ENCODE data around the gene TMEM30A.

The TMEM30A gene

GRCh38 chr6:75205776-75206575 lies 78.6 kb downstream of the TMEM30A start, which contains the start of gene COL12A1 (continued):
- TF ChIP-seq PRDM10 (tag by site-specific recombination; IDR thresholded peaks at IDR 0.05) (peak; percentile 56), ZFP69B (tag by site-specific recombination; IDR thresholded peaks at IDR 0.05) (peak; percentile 72; the same call in 1 of the 2 replicates), ZNF140 (tag by site-specific recombination; IDR thresholded peaks at IDR 0.05) (peak; percentile 32; the same call in 1 of the 2 replicates), ZNF24 (tag by site-specific recombination; IDR thresholded peaks at IDR 0.05) (peak; percentile 70; the same call in 1 of the 2 replicates), INSM2 (tag by site-specific recombination; IDR thresholded peaks at IDR 0.05) (peak; percentile 60), MZF1 (tag by site-specific recombination; IDR thresholded peaks at IDR 0.05; ENCODE audit: borderline replicate concordance) (no peak; the same call in 1 of the 2 replicates)
- TF ChIP-seq, protein P1, sequence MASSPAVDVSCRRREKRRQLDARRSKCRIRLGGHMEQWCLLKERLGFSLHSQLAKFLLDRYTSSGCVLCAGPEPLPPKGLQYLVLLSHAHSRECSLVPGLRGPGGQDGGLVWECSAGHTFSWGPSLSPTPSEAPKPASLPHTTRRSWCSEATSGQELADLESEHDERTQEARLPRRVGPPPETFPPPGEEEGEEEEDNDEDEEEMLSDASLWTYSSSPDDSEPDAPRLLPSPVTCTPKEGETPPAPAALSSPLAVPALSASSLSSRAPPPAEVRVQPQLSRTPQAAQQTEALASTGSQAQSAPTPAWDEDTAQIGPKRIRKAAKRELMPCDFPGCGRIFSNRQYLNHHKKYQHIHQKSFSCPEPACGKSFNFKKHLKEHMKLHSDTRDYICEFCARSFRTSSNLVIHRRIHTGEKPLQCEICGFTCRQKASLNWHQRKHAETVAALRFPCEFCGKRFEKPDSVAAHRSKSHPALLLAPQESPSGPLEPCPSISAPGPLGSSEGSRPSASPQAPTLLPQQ (tag by site-specific recombination; IDR thresholded peaks at IDR 0.05), result peak; percentile 70; the same call in 1 of the 2 replicates
- TF ChIP-seq, protein P2, sequence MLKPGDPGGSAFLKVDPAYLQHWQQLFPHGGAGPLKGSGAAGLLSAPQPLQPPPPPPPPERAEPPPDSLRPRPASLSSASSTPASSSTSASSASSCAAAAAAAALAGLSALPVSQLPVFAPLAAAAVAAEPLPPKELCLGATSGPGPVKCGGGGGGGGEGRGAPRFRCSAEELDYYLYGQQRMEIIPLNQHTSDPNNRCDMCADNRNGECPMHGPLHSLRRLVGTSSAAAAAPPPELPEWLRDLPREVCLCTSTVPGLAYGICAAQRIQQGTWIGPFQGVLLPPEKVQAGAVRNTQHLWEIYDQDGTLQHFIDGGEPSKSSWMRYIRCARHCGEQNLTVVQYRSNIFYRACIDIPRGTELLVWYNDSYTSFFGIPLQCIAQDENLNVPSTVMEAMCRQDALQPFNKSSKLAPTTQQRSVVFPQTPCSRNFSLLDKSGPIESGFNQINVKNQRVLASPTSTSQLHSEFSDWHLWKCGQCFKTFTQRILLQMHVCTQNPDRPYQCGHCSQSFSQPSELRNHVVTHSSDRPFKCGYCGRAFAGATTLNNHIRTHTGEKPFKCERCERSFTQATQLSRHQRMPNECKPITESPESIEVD (tag by site-specific recombination; IDR thresholded peaks at IDR 0.05), result no peak
- TF ChIP-seq, protein P3, sequence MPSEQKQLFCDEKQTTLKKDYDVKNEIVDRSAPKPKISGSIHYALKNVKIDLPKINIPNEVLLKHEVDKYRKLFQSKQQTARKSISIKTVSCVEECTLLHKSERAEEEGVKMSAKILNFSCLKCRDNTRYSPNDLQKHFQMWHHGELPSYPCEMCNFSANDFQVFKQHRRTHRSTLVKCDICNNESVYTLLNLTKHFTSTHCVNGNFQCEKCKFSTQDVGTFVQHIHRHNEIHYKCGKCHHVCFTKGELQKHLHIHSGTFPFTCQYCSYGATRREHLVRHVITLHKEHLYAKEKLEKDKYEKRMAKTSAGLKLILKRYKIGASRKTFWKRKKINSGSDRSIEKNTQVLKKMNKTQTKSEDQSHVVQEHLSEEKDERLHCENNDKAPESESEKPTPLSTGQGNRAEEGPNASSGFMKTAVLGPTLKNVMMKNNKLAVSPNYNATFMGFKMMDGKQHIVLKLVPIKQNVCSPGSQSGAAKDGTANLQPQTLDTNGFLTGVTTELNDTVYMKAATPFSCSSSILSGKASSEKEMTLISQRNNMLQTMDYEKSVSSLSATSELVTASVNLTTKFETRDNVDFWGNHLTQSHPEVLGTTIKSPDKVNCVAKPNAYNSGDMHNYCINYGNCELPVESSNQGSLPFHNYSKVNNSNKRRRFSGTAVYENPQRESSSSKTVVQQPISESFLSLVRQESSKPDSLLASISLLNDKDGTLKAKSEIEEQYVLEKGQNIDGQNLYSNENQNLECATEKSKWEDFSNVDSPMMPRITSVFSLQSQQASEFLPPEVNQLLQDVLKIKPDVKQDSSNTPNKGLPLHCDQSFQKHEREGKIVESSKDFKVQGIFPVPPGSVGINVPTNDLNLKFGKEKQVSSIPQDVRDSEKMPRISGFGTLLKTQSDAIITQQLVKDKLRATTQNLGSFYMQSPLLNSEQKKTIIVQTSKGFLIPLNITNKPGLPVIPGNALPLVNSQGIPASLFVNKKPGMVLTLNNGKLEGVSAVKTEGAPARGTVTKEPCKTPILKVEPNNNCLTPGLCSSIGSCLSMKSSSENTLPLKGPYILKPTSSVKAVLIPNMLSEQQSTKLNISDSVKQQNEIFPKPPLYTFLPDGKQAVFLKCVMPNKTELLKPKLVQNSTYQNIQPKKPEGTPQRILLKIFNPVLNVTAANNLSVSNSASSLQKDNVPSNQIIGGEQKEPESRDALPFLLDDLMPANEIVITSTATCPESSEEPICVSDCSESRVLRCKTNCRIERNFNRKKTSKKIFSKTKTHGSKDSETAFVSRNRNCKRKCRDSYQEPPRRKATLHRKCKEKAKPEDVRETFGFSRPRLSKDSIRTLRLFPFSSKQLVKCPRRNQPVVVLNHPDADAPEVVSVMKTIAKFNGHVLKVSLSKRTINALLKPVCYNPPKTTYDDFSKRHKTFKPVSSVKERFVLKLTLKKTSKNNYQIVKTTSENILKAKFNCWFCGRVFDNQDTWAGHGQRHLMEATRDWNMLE (tag by site-specific recombination; conservative IDR thresholded peaks at IDR 0.05; ENCODE audit: low read depth), result 0 out of 2 replicates have a peak, but pooled peaks have one; percentile 18

Measured in HEK293 (cell line).